Neural progenitor cell (in vitro differentiated cells): Measurements from ENCODE around the gene NDFIP1. TPM values are rescaled to one million over a fixed set of nuclear protein-coding genes. Genes with fewer than 3 reads are reported as not detected.
A peak's percentile ranks its signal among the peaks of the same experiment; 100 is the strongest.

Experiments
- DNase-seq: peaks from one replicate; pipeline ENCODE4 v3.0.0-alpha.2; 2016; ENCODE audit warnings: low spot score
- H2AFZ ChIP-seq: fragments of 200-600 bp; sonication (generic); replicated peaks from 2 replicates; pipeline ENCODE4 v1.6.1; 2016; ENCODE audit warnings: antibody characterized with exemption
- H3F3A ChIP-seq: fragments of 200-600 bp; sonication (generic); 2 replicates; pipeline ENCODE4 v1.6.1; 2016; ENCODE audit warnings: antibody characterized with exemption, low read depth
- H3K27ac ChIP-seq: fragments of 200-600 bp; sonication (generic); 2 replicates; pipeline ENCODE4 v1.5.1; 2016; ENCODE audit warnings: mild to moderate bottlenecking
- H3K27me3 ChIP-seq: fragments of 200-600 bp; sonication (generic); 2 replicates; pipeline ENCODE4 v1.6.1; 2016; ENCODE audit warnings: mild to moderate bottlenecking, moderate library complexity
- H3K36me3 ChIP-seq: fragments of 200-600 bp; sonication (generic); 2 replicates; pipeline ENCODE4 v1.5.1; 2016
- H3K4me1 ChIP-seq: fragments of 200-600 bp; sonication (generic); 2 replicates; pipeline ENCODE4 v1.6.1; 2016; ENCODE audit warnings: mixed run types
- H3K4me2 ChIP-seq: fragments of 200-600 bp; sonication (generic); 2 replicates; pipeline ENCODE4 v1.6.1; 2016
- H3K4me3 ChIP-seq: fragments of 200-600 bp; sonication (generic); 2 replicates; pipeline ENCODE4 v1.5.1; 2016
- H3K79me2 ChIP-seq: fragments of 200-600 bp; sonication (generic); 2 replicates; pipeline ENCODE4 v1.6.1; 2016; ENCODE audit warnings: low read depth
- H3K9ac ChIP-seq: fragments of 200-600 bp; sonication (generic); 2 replicates; pipeline ENCODE4 v1.6.1; 2016
- H3K9me3 ChIP-seq: fragments of 200-600 bp; sonication (generic); 2 replicates; pipeline ENCODE4 v1.5.1; 2016; ENCODE audit warnings: low read depth
- H4K20me1 ChIP-seq: fragments of 200-600 bp; sonication (generic); 2 replicates; pipeline ENCODE4 v1.6.1; 2016; ENCODE audit warnings: low read depth
- H3K27ac Mint-ChIP-seq: 3 replicates; pipeline ENCODE4 v1.8.0; 2021; ENCODE audit warnings: mixed read lengths
- H3K27me3 Mint-ChIP-seq: 2 replicates; pipeline ENCODE4 v1.8.0; 2022; ENCODE audit warnings: low read depth, mild to moderate bottlenecking, inconsistent platforms, moderate library complexity, mixed read lengths; ENCODE audit not compliant: insufficient read depth
- H3K36me3 Mint-ChIP-seq: 3 replicates; pipeline ENCODE4 v1.8.0; 2021; ENCODE audit warnings: mixed read lengths
- H3K4me1 Mint-ChIP-seq: 3 replicates; pipeline ENCODE4 v1.8.0; 2021; ENCODE audit warnings: mixed read lengths
- H3K4me3 Mint-ChIP-seq: 3 replicates; pipeline ENCODE4 v1.8.0; 2021; ENCODE audit warnings: mild to moderate bottlenecking, moderate library complexity, mixed read lengths
- H3K9me3 Mint-ChIP-seq: 3 replicates; pipeline ENCODE4 v1.8.0; 2020; ENCODE audit warnings: mixed read lengths
- CTCF ChIP-seq: fragments of 200-600 bp; sonication (generic); IDR thresholded peaks from 2 replicates; pipeline ENCODE4 v1.5.1; 2017; ENCODE audit warnings: antibody characterized with exemption, mild to moderate bottlenecking
- EZH2 ChIP-seq: fragments of 200-600 bp; sonication (generic); IDR thresholded peaks from 2 replicates; pipeline ENCODE4 v1.6.1; 2017; ENCODE audit warnings: antibody characterized with exemption, mild to moderate bottlenecking, moderate library complexity
- EZH2phosphoT487 ChIP-seq: fragments of 200-600 bp; sonication (generic); IDR thresholded peaks from 2 replicates; pipeline ENCODE4 v1.6.1; 2017; ENCODE audit warnings: antibody characterized with exemption
- total RNA-seq: library from RNA; depleted of rRNA; stranded (reverse); fragments of >200 nt; gene quantifications from 2 replicates; pipeline ENCODE4 v1.2.3, GENCODE V29; 2015; ENCODE audit warnings: low replicate concordance

The NDFIP1 gene
- total RNA-seq, 1 donor from 2014 or later, result 39.4 TPM

DNA sequence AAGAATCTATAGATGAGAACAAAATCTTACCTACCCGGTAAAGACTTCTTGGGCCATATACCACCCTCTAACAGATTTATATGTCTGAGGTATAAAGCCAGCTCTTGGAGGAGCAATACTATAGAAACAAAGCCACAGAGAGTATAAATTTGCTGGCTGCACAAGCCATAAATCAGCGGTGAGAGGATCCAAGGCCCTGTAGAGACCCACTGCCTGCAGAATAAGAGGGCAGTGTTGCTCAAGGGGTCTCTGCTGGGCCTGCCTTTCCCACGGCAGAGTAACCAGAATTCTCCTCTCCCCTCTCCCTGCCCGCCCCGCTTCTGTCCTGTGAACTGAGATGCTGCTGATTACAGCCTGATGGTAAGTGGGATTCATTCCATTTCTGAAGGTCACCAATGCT, 89.2 kb downstream of the NDFIP1 start:
- no peaks in the 10 kb centered on the region for H3K36me3 ChIP-seq
- TF ChIP-seq EZH2, result no peak
- no peak for TF ChIP-seq EZH2phosphoT487
- no peak for TF ChIP-seq CTCF
- no peak overlapping the region for H3K4me3 ChIP-seq
- H3K4me3 Mint-ChIP-seq, result no peak overlapping the region
- no peak overlapping the region for H3K27ac Mint-ChIP-seq
- H3K9me3 Mint-ChIP-seq, result peaks cover 6% of the 10 kb centered on the region
- no peaks in the 10 kb centered on the region for H3K27me3 Mint-ChIP-seq
- no peaks in the 10 kb centered on the region for H3K79me2 ChIP-seq
- H3K27me3 ChIP-seq, result no peaks in the 10 kb centered on the region
- H3F3A ChIP-seq, result no peaks in the 10 kb centered on the region
- H3K9me3 ChIP-seq, result no peaks in the 10 kb centered on the region
- no peaks in the 10 kb centered on the region for H4K20me1 ChIP-seq
- no peak overlapping the region for H3K9ac ChIP-seq
- H3K27ac ChIP-seq, result no peak overlapping the region
- no peak overlapping the region for H3K4me2 ChIP-seq
- no peak for DNase-seq
- peaks cover 3% of the 10 kb centered on the region for H3K4me1 Mint-ChIP-seq
- H2AFZ ChIP-seq, result no peak overlapping the region
- H3K4me1 ChIP-seq, result no peaks in the 10 kb centered on the region
- peaks cover 1% of the 10 kb centered on the region for H3K36me3 Mint-ChIP-seq

DNA sequence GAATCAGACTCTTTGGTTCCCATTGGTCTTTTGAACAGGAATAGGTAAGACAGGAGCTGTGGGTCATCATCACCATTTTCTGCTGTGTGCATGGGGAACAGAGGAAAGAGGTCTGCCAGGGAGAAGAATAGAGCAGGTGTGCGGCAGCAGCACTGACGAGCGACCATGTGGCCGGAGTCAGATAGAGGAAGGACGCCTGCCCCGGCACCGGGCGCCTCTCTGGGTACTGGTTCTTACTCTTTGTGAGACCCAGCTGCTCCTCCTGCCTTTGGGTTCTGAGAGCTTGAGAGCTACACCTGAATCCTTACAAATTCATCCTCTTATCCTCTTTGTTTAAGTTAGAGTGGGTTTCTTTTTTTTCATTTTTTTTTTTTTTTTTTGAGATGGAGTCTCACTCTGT, 90.8 kb downstream of the NDFIP1 start:
- no peaks in the 10 kb centered on the region for H3K9me3 ChIP-seq
- no peak overlapping the region for H3K4me3 ChIP-seq
- TF ChIP-seq CTCF (no peak), EZH2 (no peak), EZH2phosphoT487 (no peak)
- H4K20me1 ChIP-seq, result no peaks in the 10 kb centered on the region
- no peaks in the 10 kb centered on the region for H3F3A ChIP-seq
- H3K36me3 ChIP-seq, result no peaks in the 10 kb centered on the region
- no peaks in the 10 kb centered on the region for H3K27me3 ChIP-seq
- H3K27ac Mint-ChIP-seq, result no peak overlapping the region
- H3K36me3 Mint-ChIP-seq, result peaks cover 1% of the 10 kb centered on the region
- peaks cover 6% of the 10 kb centered on the region for H3K9me3 Mint-ChIP-seq
- no peak overlapping the region for H3K4me3 Mint-ChIP-seq
- no peaks in the 10 kb centered on the region for H3K27me3 Mint-ChIP-seq
- no peaks in the 10 kb centered on the region for H3K79me2 ChIP-seq
- no peak overlapping the region for H3K4me2 ChIP-seq
- DNase-seq, result no peak
- H3K9ac ChIP-seq, result no peak overlapping the region
- H3K4me1 ChIP-seq, result no peaks in the 10 kb centered on the region
- no peak overlapping the region for H3K27ac ChIP-seq
- peaks cover 7% of the 10 kb centered on the region for H3K4me1 Mint-ChIP-seq
- no peak overlapping the region for H2AFZ ChIP-seq

DNA sequence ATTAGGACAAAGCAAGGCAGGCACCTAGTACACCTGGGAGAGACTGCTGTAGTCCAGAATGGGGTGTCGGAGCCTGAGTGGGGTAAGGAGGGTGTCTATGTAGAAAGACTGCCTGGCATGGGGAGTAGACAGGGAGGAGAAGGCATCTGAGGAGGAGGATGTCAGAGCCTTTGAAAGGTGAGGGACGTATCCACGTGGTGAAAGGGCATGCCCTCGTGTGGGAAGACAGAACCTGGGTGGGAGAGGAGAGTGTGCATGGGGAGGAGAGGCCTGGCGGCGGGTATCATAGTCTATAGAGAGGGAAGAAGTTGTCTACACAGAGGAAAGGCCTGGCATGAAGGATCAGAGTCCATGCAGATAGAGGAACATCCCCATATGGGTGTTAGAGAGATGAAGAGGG, 91.8 kb downstream of the NDFIP1 start:
- Histone ChIP-seq H3K79me2 (no peaks in the 10 kb centered on the region), H3K4me1 (no peaks in the 10 kb centered on the region), H3K4me2 (no peak overlapping the region), H3K27me3 (no peaks in the 10 kb centered on the region), H2AFZ (no peak overlapping the region), H3K27ac (no peak overlapping the region), H4K20me1 (no peaks in the 10 kb centered on the region), H3K9ac (no peak overlapping the region), H3K36me3 (no peaks in the 10 kb centered on the region), H3K4me3 (no peak overlapping the region), H3K9me3 (no peaks in the 10 kb centered on the region), H3F3A (no peaks in the 10 kb centered on the region)
- Mint-ChIP-seq H3K4me3 (no peak overlapping the region), H3K36me3 (peaks cover 1% of the 10 kb centered on the region), H3K27ac (peak overlapping the region; percentile 14), H3K27me3 (no peaks in the 10 kb centered on the region), H3K9me3 (peaks cover 6% of the 10 kb centered on the region), H3K4me1 (peaks cover 7% of the 10 kb centered on the region)
- DNase-seq, result no peak
- TF ChIP-seq EZH2 (no peak), EZH2phosphoT487 (no peak), CTCF (no peak)
